HEK293 (cell line): ENCODE measurements around the gene TACC2.

Experiments used
- CTCF ChIP-seq: fragments of 450-650 bp; formaldehyde crosslinking; IDR thresholded peaks from 2 replicates; pipeline ENCODE4 v1.5.1; 2016; ENCODE audit warnings: missing biosample characterization, missing genetic modification characterization
- GFI1B ChIP-seq: fragments of 450-650 bp; formaldehyde crosslinking; IDR thresholded peaks from 2 replicates; pipeline ENCODE4 v1.5.1; 2016; ENCODE audit warnings: missing biosample characterization, missing genetic modification characterization
- HOXA7 ChIP-seq: sonication (generic); formaldehyde crosslinking; IDR thresholded peaks from 2 replicates; pipeline ENCODE4 v1.8.1; 2022; ENCODE audit warnings: missing genetic modification reagents, borderline replicate concordance
- PBX3 ChIP-seq: sonication (generic); formaldehyde crosslinking; IDR thresholded peaks from 2 replicates; pipeline ENCODE4 v1.8.1; 2022; ENCODE audit warnings: mild to moderate bottlenecking, moderate library complexity, missing genetic modification reagents
- TCF7L2 ChIP-seq: IDR thresholded peaks from 2 replicates; pipeline ENCODE4 v1.6.1; 2011; ENCODE audit warnings: low read depth, mild to moderate bottlenecking, inconsistent platforms, low read length, moderate library complexity, borderline replicate concordance
- ZBTB49 ChIP-seq: fragments of 450-650 bp; formaldehyde crosslinking; IDR thresholded peaks from 2 replicates; pipeline ENCODE4 v1.5.1; 2016; ENCODE audit warnings: missing biosample characterization, missing genetic modification characterization, low read depth
- ZNF23 ChIP-seq: fragments of 450-650 bp; formaldehyde crosslinking; IDR thresholded peaks from 2 replicates; pipeline ENCODE4 v1.5.1; 2016; ENCODE audit warnings: missing biosample characterization, missing genetic modification characterization, borderline replicate concordance
- ZNF274 ChIP-seq, 2 experiments: fragments of 200-500 bp in 1 of 2; fragments of 450-650 bp in 1 of 2; sonication (Bioruptor generic) in 1 of 2; formaldehyde crosslinking in 1 of 2; IDR thresholded peaks; 2 replicates each; pipeline versions ENCODE4 v1.5.1 to v1.6.1; 2014 to 2016; ENCODE audit warnings: borderline replicate concordance in 1 of 2, inconsistent platforms in 1 of 2, low read length in 1 of 2, missing biosample characterization in 1 of 2, missing genetic modification characterization in 1 of 2
- ZNF280D ChIP-seq: fragments of 450-650 bp; formaldehyde crosslinking; IDR thresholded peaks from 2 replicates; pipeline ENCODE4 v1.5.1; 2016; ENCODE audit warnings: missing biosample characterization, missing genetic modification characterization
- ZNF324 ChIP-seq: fragments of 450-650 bp; formaldehyde crosslinking; IDR thresholded peaks from 2 replicates; pipeline ENCODE4 v1.5.1; 2016; ENCODE audit warnings: missing biosample characterization, missing genetic modification characterization
- ZNF350 ChIP-seq: fragments of 450-650 bp; formaldehyde crosslinking; IDR thresholded peaks from 2 replicates; pipeline ENCODE4 v1.5.0; 2017; ENCODE audit warnings: missing biosample characterization, mild to moderate bottlenecking, missing genetic modification characterization
- ZNF433 ChIP-seq: fragments of 450-650 bp; formaldehyde crosslinking; IDR thresholded peaks from 2 replicates; pipeline ENCODE4 v1.5.1; 2016; ENCODE audit warnings: missing biosample characterization, missing genetic modification characterization, low read depth
- ZNF513 ChIP-seq: fragments of 450-650 bp; IDR thresholded peaks from 2 replicates; pipeline ENCODE4 v1.5.1; 2018; ENCODE audit warnings: missing biosample characterization, missing genetic modification characterization
- ZNF830 ChIP-seq: fragments of 450-650 bp; IDR thresholded peaks from 2 replicates; pipeline ENCODE4 v1.5.0; 2018; ENCODE audit warnings: missing biosample characterization, missing genetic modification characterization, low read depth, mild to moderate bottlenecking, moderate library complexity

- TF ChIP-seq ZNF513 (tag by site-specific recombination) (no peak), ZNF433 (no peak), ZNF350 (tag by site-specific recombination) (no peak), ZNF23 (no peak), CTCF (tag by site-specific recombination) (no peak), ZNF274 (IDR thresholded peaks at IDR 0.05; ENCODE audit: low read length) (no peak), ZNF274 (tag by site-specific recombination; IDR thresholded peaks at IDR 0.05; ENCODE audit: borderline replicate concordance) (no peak), ZBTB49 (tag by site-specific recombination) (no peak), ZNF830 (tag by site-specific recombination) (no peak), GFI1B (tag by site-specific recombination) (no peak), PBX3 (no peak), ZNF280D (tag by site-specific recombination) (no peak), ZNF324 (tag by site-specific recombination) (no peak), TCF7L2 (no peak), HOXA7 (no peak)
These were observed 244.9 kb downstream of the TACC2 start for GRCh38 chr10:122233857-122234348.
